HepG2 (cell line): ENCODE data around the gene ACP2. TPM values are rescaled to one million over a fixed set of nuclear protein-coding genes. Genes with fewer than 3 reads are reported as not detected.

Experiments used
- AGO1 ChIP-seq: fragments of 200-400 bp; formaldehyde crosslinking; IDR thresholded peaks from 2 replicates; pipeline ENCODE4 v1.6.1; 2017; ENCODE audit warnings: mild to moderate bottlenecking, low read depth, low read length, moderate library complexity; ENCODE audit not compliant: poor library complexity, severe bottlenecking
- ARNT2 ChIP-seq: sonication (generic); formaldehyde crosslinking; IDR thresholded peaks from 2 replicates; pipeline ENCODE4 v1.8.0; 2022; ENCODE audit warnings: mild to moderate bottlenecking, low read depth, missing genetic modification reagents, moderate library complexity
- CBX5 ChIP-seq: sonication (generic); formaldehyde crosslinking; IDR thresholded peaks from 2 replicates; pipeline ENCODE4 v1.4.0; 2020; ENCODE audit warnings: missing genetic modification reagents, borderline replicate concordance
- CENPT ChIP-seq: sonication (generic); formaldehyde crosslinking; IDR thresholded peaks from 2 replicates; pipeline ENCODE4 v1.8.0; 2022; ENCODE audit warnings: low read depth, mild to moderate bottlenecking, moderate library complexity, missing genetic modification reagents
- DMAP1 ChIP-seq: IDR thresholded peaks from 2 replicates; pipeline ENCODE4 v1.6.1; 2016
- DNMT3B ChIP-seq: conservative IDR thresholded peaks from 2 replicates; pipeline ENCODE4 v1.6.1; 2016; ENCODE audit warnings: missing biosample characterization, control low read depth
- EP300 ChIP-seq, 3 experiments: sonication (generic) in 1 of 3; formaldehyde crosslinking in 1 of 3; IDR thresholded peaks; 2 replicates each; pipeline versions ENCODE4 v1.5.1 to v1.6.1; 2011 to 2020; ENCODE audit warnings: low read depth in 2 of 3, low read length in 2 of 3, borderline replicate concordance in 1 of 3, improper control_type of control experiment in 1 of 3, mild to moderate bottlenecking in 1 of 3, missing genetic modification reagents in 1 of 3, moderate library complexity in 1 of 3
- GTF3A ChIP-seq: sonication (generic); formaldehyde crosslinking; conservative IDR thresholded peaks from 2 replicates; pipeline ENCODE4 v1.4.0; 2020; ENCODE audit warnings: mild to moderate bottlenecking, missing genetic modification reagents
- JDP2 ChIP-seq: sonication (generic); formaldehyde crosslinking; IDR thresholded peaks from 2 replicates; pipeline ENCODE4 v1.8.1; 2022; ENCODE audit warnings: missing genetic modification reagents, borderline replicate concordance
- KLF16 ChIP-seq, 2 experiments: sonication (generic) in 1 of 2; formaldehyde crosslinking in 1 of 2; IDR thresholded peaks; 2 replicates each; pipeline versions ENCODE4 v1.6.1 to v1.8.0; 2016 to 2023; ENCODE audit warnings: missing genetic modification reagents in 2 of 2, missing compliant biosample characterization in 1 of 2
- PHF21A ChIP-seq: sonication (generic); formaldehyde crosslinking; IDR thresholded peaks from 2 replicates; pipeline ENCODE4 v1.5.0; 2020; ENCODE audit warnings: mild to moderate bottlenecking, missing genetic modification reagents
- PHF8 ChIP-seq: sonication (generic); formaldehyde crosslinking; IDR thresholded peaks from 2 replicates; pipeline ENCODE4 v1.5.0; 2020; ENCODE audit warnings: missing genetic modification reagents
- REXO4 ChIP-seq: sonication (generic); formaldehyde crosslinking; IDR thresholded peaks from 2 replicates; pipeline ENCODE4 v1.8.0; 2022; ENCODE audit warnings: missing genetic modification reagents, mild to moderate bottlenecking, borderline replicate concordance
- RXRA ChIP-seq: sonication (generic); formaldehyde crosslinking; IDR thresholded peaks from 2 replicates; pipeline ENCODE4 v1.5.1; 2020; ENCODE audit warnings: missing genetic modification reagents
- SETDB1 ChIP-seq: sonication (generic); formaldehyde crosslinking; IDR thresholded peaks from 2 replicates; pipeline ENCODE4 v1.5.1; 2020; ENCODE audit warnings: missing genetic modification reagents, mild to moderate bottlenecking, borderline replicate concordance
- SIN3A ChIP-seq: IDR thresholded peaks from 2 replicates; pipeline ENCODE4 v1.6.1; 2011; ENCODE audit warnings: low read depth, mild to moderate bottlenecking, control low read depth, low read length, borderline replicate concordance
- SOX5 ChIP-seq: IDR thresholded peaks from 2 replicates; pipeline ENCODE4 v1.6.1; 2016; ENCODE audit warnings: borderline replicate concordance
- ZFP36 ChIP-seq: fragments of 150-350 bp; IDR thresholded peaks from 2 replicates; pipeline ENCODE4 v1.6.1; 2018; ENCODE audit warnings: borderline replicate concordance, low read length, low read depth; ENCODE audit not compliant: partially characterized antibody
- ZNF34 ChIP-seq: sonication (generic); formaldehyde crosslinking; IDR thresholded peaks from 2 replicates; pipeline ENCODE4 v1.4.0; 2020; ENCODE audit warnings: mild to moderate bottlenecking, missing genetic modification reagents, borderline replicate concordance
- ZNF382 ChIP-seq: sonication (generic); formaldehyde crosslinking; IDR thresholded peaks from 2 replicates; pipeline ENCODE4 v1.5.0; 2020; ENCODE audit warnings: missing genetic modification reagents, mild to moderate bottlenecking, borderline replicate concordance
- ZNF431 ChIP-seq: sonication (generic); formaldehyde crosslinking; IDR thresholded peaks from 2 replicates; pipeline ENCODE4 v1.9.0; 2022; ENCODE audit warnings: missing genetic modification reagents, low read depth, mild to moderate bottlenecking, borderline replicate concordance
- ZNF569 ChIP-seq: sonication (generic); formaldehyde crosslinking; IDR thresholded peaks from 2 replicates; pipeline ENCODE4 v1.5.0; 2020; ENCODE audit warnings: mild to moderate bottlenecking, missing genetic modification reagents, moderate library complexity, borderline replicate concordance
- ZNF703 ChIP-seq: sonication (generic); formaldehyde crosslinking; IDR thresholded peaks from 2 replicates; pipeline ENCODE4 v1.5.1; 2020; ENCODE audit warnings: missing genetic modification reagents, mild to moderate bottlenecking, moderate library complexity, borderline replicate concordance
- ZNF713 ChIP-seq: sonication (generic); formaldehyde crosslinking; IDR thresholded peaks from 2 replicates; pipeline ENCODE4 v1.4.0; 2020; ENCODE audit warnings: mild to moderate bottlenecking, missing genetic modification reagents
- ZSCAN21 ChIP-seq: sonication (generic); formaldehyde crosslinking; IDR thresholded peaks from 2 replicates; pipeline ENCODE4 v1.8.0; 2022; ENCODE audit warnings: mild to moderate bottlenecking, missing genetic modification reagents, moderate library complexity, borderline replicate concordance
- ZSCAN9 ChIP-seq: IDR thresholded peaks from 2 replicates; pipeline ENCODE4 v1.6.1; 2016; ENCODE audit warnings: borderline replicate concordance
- polyA plus RNA-seq, 8 experiments: library from polyadenylated mRNA; depleted of rRNA in 3 of 8; stranded (reverse) in 7 of 8; unstranded in 1 of 8; fragments of >200 nt; fragmentation: Illumina TruSeq in 4 of 8; extraction: Trizol in 4 of 8; gene quantifications; 2 replicates each; pipeline versions ENCODE4 v1.2.1 to v1.2.3, GENCODE V29; 2011 to 2016; ENCODE audit warnings: low read depth in 4 of 8, missing spikeins in 1 of 8, mixed read lengths in 1 of 8; ENCODE audit not compliant: insufficient read depth in 1 of 8
- total RNA-seq, 5 experiments: library from RNA; depleted of rRNA; stranded (reverse); fragments of >200 nt; fragmentation: Illumina TruSeq; extraction: Trizol; gene quantifications; 2 replicates each; pipeline ENCODE4 v1.2.3, GENCODE V29; 2016; ENCODE audit warnings: low read depth in 1 of 5
- TF ChIP-seq, protein P1 (sequence below): sonication (generic); formaldehyde crosslinking; IDR thresholded peaks from 2 replicates; pipeline ENCODE4 v1.4.0; 2020; ENCODE audit warnings: missing genetic modification reagents, mild to moderate bottlenecking, borderline replicate concordance

The ACP2 gene
- total and polyA plus RNA-seq, 2 of the 13 experiments (the other 11 are each of a cell fraction or from before 2014, with no cell fraction given): 17.7 to 20.2 TPM

DNA sequence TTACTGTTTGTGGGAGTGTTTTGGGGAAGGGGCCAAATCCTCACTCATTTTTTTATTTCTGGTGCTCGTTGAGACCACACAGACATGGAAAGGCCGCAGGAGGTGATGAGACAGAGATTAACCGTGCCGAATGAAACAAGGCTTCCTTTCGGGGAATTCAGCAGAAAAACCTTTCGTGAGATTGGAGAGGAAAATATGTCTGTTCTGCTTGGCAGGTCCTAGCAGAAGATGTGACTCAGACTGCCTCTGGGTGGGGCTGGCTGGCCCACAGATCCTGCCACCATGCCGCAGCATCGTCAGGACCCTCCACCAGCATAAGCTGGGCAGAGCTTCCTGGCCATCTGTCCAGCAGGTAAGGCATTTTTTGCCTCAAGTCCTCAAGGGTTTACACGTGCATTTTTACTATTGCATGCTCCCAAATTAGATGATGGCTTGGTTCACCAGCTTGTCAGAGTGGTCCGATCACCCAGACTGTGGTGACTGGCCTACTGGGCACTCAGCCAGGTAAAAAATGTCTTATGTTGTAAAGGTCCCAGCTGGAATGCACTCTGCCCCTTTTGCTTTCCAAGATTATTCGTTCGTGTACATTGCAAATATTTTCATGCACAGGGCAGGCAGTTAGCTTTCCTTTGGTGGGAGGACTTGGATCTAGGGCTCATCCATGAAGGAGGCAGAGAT lies 32.4 kb downstream of the ACP2 start (continued):
- TF ChIP-seq ZNF569: no peak
- TF ChIP-seq, protein P1, sequence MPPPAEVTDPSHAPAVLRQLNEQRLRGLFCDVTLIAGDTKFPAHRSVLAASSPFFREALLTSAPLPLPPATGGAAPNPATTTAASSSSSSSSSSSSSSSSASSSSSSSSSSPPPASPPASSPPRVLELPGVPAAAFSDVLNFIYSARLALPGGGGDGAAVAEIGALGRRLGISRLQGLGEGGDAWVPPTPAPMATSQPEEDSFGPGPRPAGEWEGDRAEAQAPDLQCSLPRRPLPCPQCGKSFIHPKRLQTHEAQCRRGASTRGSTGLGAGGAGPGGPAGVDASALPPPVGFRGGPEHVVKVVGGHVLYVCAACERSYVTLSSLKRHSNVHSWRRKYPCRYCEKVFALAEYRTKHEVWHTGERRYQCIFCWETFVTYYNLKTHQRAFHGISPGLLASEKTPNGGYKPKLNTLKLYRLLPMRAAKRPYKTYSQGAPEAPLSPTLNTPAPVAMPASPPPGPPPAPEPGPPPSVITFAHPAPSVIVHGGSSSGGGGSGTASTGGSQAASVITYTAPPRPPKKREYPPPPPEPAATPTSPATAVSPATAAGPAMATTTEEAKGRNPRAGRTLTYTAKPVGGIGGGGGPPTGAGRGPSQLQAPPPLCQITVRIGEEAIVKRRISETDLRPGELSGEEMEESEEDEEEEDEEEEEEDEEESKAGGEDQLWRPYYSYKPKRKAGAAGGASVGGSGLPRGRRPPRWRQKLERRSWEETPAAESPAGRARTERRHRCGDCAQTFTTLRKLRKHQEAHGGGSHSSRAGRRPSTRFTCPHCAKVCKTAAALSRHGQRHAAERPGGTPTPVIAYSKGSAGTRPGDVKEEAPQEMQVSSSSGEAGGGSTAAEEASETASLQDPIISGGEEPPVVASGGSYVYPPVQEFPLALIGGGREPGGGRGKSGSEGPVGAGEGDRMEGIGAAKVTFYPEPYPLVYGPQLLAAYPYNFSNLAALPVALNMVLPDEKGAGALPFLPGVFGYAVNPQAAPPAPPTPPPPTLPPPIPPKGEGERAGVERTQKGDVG (CRISPR knock-in tag): 0 out of 2 replicates have a peak, but pooled peaks have one; percentile 48
- TF ChIP-seq ZSCAN21 (CRISPR knock-in tag): no peak
- TF ChIP-seq CENPT (CRISPR knock-in tag): no peak
- no peak for TF ChIP-seq REXO4
- TF ChIP-seq DNMT3B (CRISPR knock-in tag): no peak
- no peak for TF ChIP-seq AGO1
- no peak; the same call in 1 of the 2 replicates for TF ChIP-seq SOX5 (CRISPR knock-in tag)
- TF ChIP-seq DMAP1 (CRISPR knock-in tag): 0 out of 2 replicates have a peak, but pooled peaks have one; percentile 26
- TF ChIP-seq GTF3A: no peak
- peak; percentile 56; the same call in 1 of the 2 replicates for TF ChIP-seq RXRA (CRISPR knock-in tag)
- no peak for TF ChIP-seq ZFP36
- TF ChIP-seq PHF21A (CRISPR knock-in tag): peak; percentile 76; the same call in 1 of the 2 replicates
- no peak for TF ChIP-seq ZNF703 (CRISPR knock-in tag)
- TF ChIP-seq PHF8 (CRISPR knock-in tag): no peak
- TF ChIP-seq ZNF34: no peak
- no peak for TF ChIP-seq JDP2 (CRISPR knock-in tag)
- no peak for TF ChIP-seq ZNF382 (CRISPR knock-in tag)
- TF ChIP-seq SETDB1 (CRISPR knock-in tag): no peak
- TF ChIP-seq CBX5 (CRISPR knock-in tag): no peak; the same call in 1 of the 2 replicates
- no peak for TF ChIP-seq ZNF713 (CRISPR knock-in tag)
- no peak for TF ChIP-seq ARNT2 (CRISPR knock-in tag)
- TF ChIP-seq SIN3A: peak; percentile 63; the same call in 1 of the 2 replicates
- TF ChIP-seq ZSCAN9 (CRISPR knock-in tag): no peak
- peak in 1 of 2 experiments; percentile 50; a peak in 2 of 4 replicates for TF ChIP-seq EP300 (IDR thresholded peaks at IDR 0.05; ENCODE audit: low read depth in 2 of 2, low read length in 2 of 2)
- TF ChIP-seq EP300 (CRISPR knock-in tag; IDR thresholded peaks at IDR 0.05; ENCODE audit: borderline replicate concordance): no peak
- peak in 1 of 2 experiments; percentile 49; a peak in 1 of 4 replicates for TF ChIP-seq KLF16 (CRISPR knock-in tag; IDR thresholded peaks at IDR 0.05)
- no peak for TF ChIP-seq ZNF431 (CRISPR knock-in tag)
